SU-DHL-6 (cell line): ENCODE data around the gene PDCD4.

Experiments used
- CTCF ChIP-seq: fragments of 200-600 bp; sonication (generic); IDR thresholded peaks from one replicate; pipeline ENCODE4 v1.5.1; 2017; ENCODE audit warnings: antibody characterized with exemption, mild to moderate bottlenecking, low read length, moderate library complexity; ENCODE audit not compliant: insufficient read depth, poor library complexity, severe bottlenecking
- EZH2phosphoT487 ChIP-seq: fragments of 200-600 bp; sonication (generic), shearing (Covaris generic); conservative IDR thresholded peaks from 2 replicates; pipeline ENCODE4 v1.6.1; 2018; ENCODE audit warnings: mild to moderate bottlenecking, antibody characterized with exemption, low read length, moderate library complexity, mixed read lengths

GRCh38 chr10:110870823-110871297 is 868 bp upstream of the PDCD4 start:
- TF ChIP-seq CTCF (no peak), EZH2phosphoT487 (no peak)
